HCT116 (cell line): ENCODE measurements around the gene ANKRD13C. TPM values are rescaled to one million over a fixed set of nuclear protein-coding genes. Genes with fewer than 3 reads are reported as not detected.

Experiments used
- ATAC-seq: fragments of 200-7000 bp; cut with Tn5 transposase; 2 replicates; pipeline ENCODE4 v1.9.1; 2020; ENCODE audit warnings: mild to moderate bottlenecking, moderate library complexity
- BruUV-seq: library from RNA; stranded (reverse); fragments of 400-500 nt; replicated peaks from 2 replicates; lab custom pipeline; 2021; lab: Mats Ljungman, UMichigan
- CTCF ChIA-PET: fragments of 300-600 bp; sonication (Branson Sonifier 250); formaldehyde crosslinking; loops from one replicate; lab custom pipeline; 2021; ENCODE audit warnings: antibody characterized with exemption; lab: Charles Lee
- POLR2A ChIA-PET: fragments of 300-600, 350-600 bp; sonication (Branson Sonifier 250); formaldehyde crosslinking; loops from one replicate; lab custom pipeline; 2021; ENCODE audit warnings: antibody characterized with exemption; lab: Charles Lee
- RAD21 ChIA-PET, 2 experiments: fragments of 300-600 bp; sonication (Branson Sonifier 250); formaldehyde crosslinking; loops; one replicate each; lab custom pipeline; 2023; ENCODE audit warnings: low total read pairs in 2 of 2; ENCODE audit not compliant: uncharacterized antibody in 2 of 2, unreplicated experiment in 2 of 2, low non-redundant PET in 1 of 2; lab: Charles Lee
- DNase-seq: peaks from one replicate; pipeline ENCODE4 v3.0.0-alpha.2; 2010; ENCODE audit warnings: low read depth, low spot score
- H2AFZ ChIP-seq: fragments of 200-600 bp; shearing (Covaris generic), sonication (generic); 2 replicates; pipeline ENCODE4 v1.6.1; 2017; ENCODE audit warnings: low read depth, mixed run types, mixed read lengths, antibody characterized with exemption, low read length; ENCODE audit not compliant: poor library complexity, severe bottlenecking
- H3K27ac ChIP-seq: 2 replicates; pipeline ENCODE4 v1.5.1; 2012; ENCODE audit warnings: low read depth, low read length
- H3K27me3 ChIP-seq: fragments of 200-600 bp; sonication (generic); 2 replicates; pipeline ENCODE4 v1.6.1; 2016; ENCODE audit warnings: mixed run types, low read length, mixed read lengths; ENCODE audit not compliant: insufficient read depth
- H3K36me3 ChIP-seq, 2 experiments: fragments of 200-500 bp in 1 of 2; fragments of 200-600 bp in 1 of 2; sonication (Bioruptor generic) in 1 of 2; sonication (generic) in 1 of 2; 2 replicates each; pipeline versions ENCODE4 v1.5.1 to v1.6.1; 2014 to 2016; ENCODE audit warnings: low read length in 2 of 2, inconsistent platforms in 1 of 2, mixed read lengths in 1 of 2, mixed run types in 1 of 2; ENCODE audit not compliant: insufficient read depth in 2 of 2, control insufficient read depth in 1 of 2
- H3K4me1 ChIP-seq, 2 experiments: fragments of 200-600 bp in 1 of 2; sonication (generic) in 1 of 2; 2 replicates each; pipeline versions ENCODE4 v1.5.1 to v1.6.1; 2012 to 2017; ENCODE audit warnings: low read length in 2 of 2, inconsistent platforms in 1 of 2, mild to moderate bottlenecking in 1 of 2, mixed read lengths in 1 of 2, mixed run types in 1 of 2, moderate library complexity in 1 of 2; ENCODE audit not compliant: insufficient read depth in 2 of 2, control insufficient read depth in 1 of 2
- H3K4me2 ChIP-seq: fragments of 200-600 bp; sonication (generic); 2 replicates; pipeline ENCODE4 v1.6.1; 2017; ENCODE audit warnings: mixed run types, low read length, mixed read lengths
- H3K4me3 ChIP-seq, 2 experiments: fragments of 200-600 bp in 1 of 2; sonication (generic) in 1 of 2; replicated peaks in 1 of 2; 2 replicates each; pipeline ENCODE4 v1.5.1; 2011 to 2016; ENCODE audit warnings: low read length in 2 of 2, control low read depth in 1 of 2, low read depth in 1 of 2, mild to moderate bottlenecking in 1 of 2, mixed read lengths in 1 of 2, mixed run types in 1 of 2
- H3K79me2 ChIP-seq: fragments of 200-600 bp; sonication (generic); 2 replicates; pipeline ENCODE4 v1.6.1; 2017; ENCODE audit warnings: mild to moderate bottlenecking, mixed run types, low read length, moderate library complexity, mixed read lengths; ENCODE audit not compliant: insufficient read depth
- H3K9ac ChIP-seq: fragments of 200-600 bp; sonication (generic); 2 replicates; pipeline ENCODE4 v1.6.1; 2016; ENCODE audit warnings: low read length, mixed read lengths
- H3K9me2 ChIP-seq: fragments of 200-600 bp; sonication (generic), shearing (Covaris generic); 2 replicates; pipeline ENCODE4 v1.6.1; 2017; ENCODE audit warnings: mixed run types, mild to moderate bottlenecking, moderate library complexity; ENCODE audit not compliant: insufficient read depth
- H3K9me3 ChIP-seq, 2 experiments: fragments of 200-500 bp in 1 of 2; fragments of 200-600 bp in 1 of 2; sonication (Bioruptor generic) in 1 of 2; sonication (generic) in 1 of 2; 2 replicates each; pipeline ENCODE4 v1.6.1; 2014 to 2017; ENCODE audit warnings: low read length in 2 of 2, mixed read lengths in 2 of 2, inconsistent platforms in 1 of 2, low read depth in 1 of 2, mild to moderate bottlenecking in 1 of 2, mixed run types in 1 of 2, moderate library complexity in 1 of 2; ENCODE audit not compliant: control insufficient read depth in 1 of 2, insufficient read depth in 1 of 2
- H4K20me1 ChIP-seq: fragments of 200-600 bp; sonication (generic), shearing (Covaris generic); 2 replicates; pipeline ENCODE4 v1.6.1; 2017; ENCODE audit warnings: mixed run types, mild to moderate bottlenecking, moderate library complexity; ENCODE audit not compliant: insufficient read depth
- CBX3 ChIP-seq: IDR thresholded peaks from 2 replicates; pipeline ENCODE4 v1.6.1; 2012; ENCODE audit warnings: low read depth
- CTCF ChIP-seq, 3 experiments: fragments of 200-600 bp in 1 of 3; sonication (generic) in 1 of 3; IDR thresholded peaks in 2 of 3; conservative IDR thresholded peaks in 1 of 3; 2 replicates each; pipeline ENCODE4 v1.5.1; 2012 to 2017; ENCODE audit warnings: low read depth in 2 of 3, low read length in 2 of 3, antibody characterized with exemption in 1 of 3, borderline replicate concordance in 1 of 3, control low read depth in 1 of 3, mild to moderate bottlenecking in 1 of 3, mixed read lengths in 1 of 3, mixed run types in 1 of 3, moderate library complexity in 1 of 3; ENCODE audit not compliant: insufficient read depth in 1 of 3
- ELF1 ChIP-seq: IDR thresholded peaks from 2 replicates; pipeline ENCODE4 v1.6.1; 2012; ENCODE audit warnings: low read depth, borderline replicate concordance
- EZH2 ChIP-seq: fragments of 200-600 bp; sonication (generic); IDR thresholded peaks from 2 replicates; pipeline ENCODE4 v1.6.1; 2017; ENCODE audit warnings: antibody characterized with exemption, mixed run types
- FOSL1 ChIP-seq: IDR thresholded peaks from 2 replicates; pipeline ENCODE4 v1.6.1; 2012; ENCODE audit warnings: low read depth
- JUND ChIP-seq: IDR thresholded peaks from 2 replicates; pipeline ENCODE4 v1.6.1; 2012
- POLR2A ChIP-seq: IDR thresholded peaks from 2 replicates; pipeline ENCODE4 v1.7.0; 2011; ENCODE audit warnings: borderline replicate concordance; ENCODE audit not compliant: insufficient read depth, insufficient read length; ENCODE audit errors: extremely low read depth
- RAD21 ChIP-seq: IDR thresholded peaks from 2 replicates; pipeline ENCODE4 v1.6.1; 2012; ENCODE audit warnings: low read depth, mild to moderate bottlenecking
- REST ChIP-seq: IDR thresholded peaks from 2 replicates; pipeline ENCODE4 v1.6.1; 2012; ENCODE audit warnings: low read depth
- SIN3A ChIP-seq: IDR thresholded peaks from 2 replicates; pipeline ENCODE4 v1.6.1; 2012; ENCODE audit warnings: low read depth
- SP1 ChIP-seq: IDR thresholded peaks from 2 replicates; pipeline ENCODE4 v1.6.1; 2012; ENCODE audit warnings: low read depth
- SRF ChIP-seq: IDR thresholded peaks from 2 replicates; pipeline ENCODE4 v1.6.1; 2012; ENCODE audit warnings: low read depth
- YY1 ChIP-seq: IDR thresholded peaks from 2 replicates; pipeline ENCODE4 v1.6.1; 2011; ENCODE audit warnings: low read length, low read depth, moderate library complexity, mild to moderate bottlenecking; ENCODE audit not compliant: insufficient replicate concordance; ENCODE audit errors: extremely low read depth
- ZBTB33 ChIP-seq: IDR thresholded peaks from 2 replicates; pipeline ENCODE4 v1.6.1; 2011; ENCODE audit warnings: mild to moderate bottlenecking, low read length, moderate library complexity; ENCODE audit not compliant: insufficient replicate concordance; ENCODE audit errors: extremely low read depth
- ZFX ChIP-seq: fragments of 450-650 bp; IDR thresholded peaks from 2 replicates; pipeline ENCODE4 v1.6.1; 2017
- ZNF274 ChIP-seq: fragments of 200-500 bp; sonication (Bioruptor generic); IDR thresholded peaks from 2 replicates; pipeline ENCODE4 v1.6.1; 2014; ENCODE audit warnings: mild to moderate bottlenecking, low read depth, low read length, inconsistent platforms
- intact Hi-C: fragments of 100-400 bp; cut with micrococcal nuclease; formaldehyde crosslinking; loops from 2 replicates; pipeline ENCODE4 v1.10.0; 2022
- total RNA-seq: library from RNA; stranded (reverse); gene quantifications from one replicate; pipeline ENCODE4 v1.2.1, GENCODE V29; 2021; ENCODE audit not compliant: unreplicated experiment

ANKRD13C gene
- total RNA-seq, 1 experiment from 2014 or later = 21.1 TPM

- Histone ChIP-seq H3K27me3 (no peaks in the 10 kb centered on the region), H3K9me3 (no peaks in the 10 kb centered on the region), H2AFZ (no peak overlapping the region), H3K9me2 (no peaks in the 10 kb centered on the region), H3K9ac (no peak overlapping the region), H3K36me3 (peaks cover 0 to 5% of the 10 kb centered on the region in 2 experiments; a peak in 3 of 4 replicates), H3K27ac (no peak overlapping the region), H3K4me2 (no peak overlapping the region), H3K4me3 (no peak overlapping the region), H4K20me1 (no peaks in the 10 kb centered on the region; the same call in 1 of the 2 replicates), H3K4me1 (peaks cover 7 to 8% of the 10 kb centered on the region in 2 experiments; a peak in 3 of 4 replicates), H3K79me2 (peaks cover 100% of the 10 kb centered on the region)
- intact Hi-C loops = no loop called here
- no peak for ATAC-seq
- TF ChIP-seq CBX3 = no peak
- no peak for TF ChIP-seq SRF
- TF ChIP-seq ZFX = no peak
- TF ChIP-seq REST = no peak
- TF ChIP-seq CTCF (IDR thresholded peaks at IDR 0.05 in 2 of 3, conservative IDR thresholded peaks at IDR 0.05 in 1 of 3; ENCODE audit: borderline replicate concordance in 1 of 3, insufficient read depth in 1 of 3, low read depth in 2 of 3, low read length in 2 of 3) = no peak
- TF ChIP-seq YY1 = no peak
- TF ChIP-seq EZH2 = no peak
- TF ChIP-seq ZBTB33 = no peak
- TF ChIP-seq JUND = no peak
- TF ChIP-seq FOSL1 = no peak
- no peak for TF ChIP-seq ZNF274
- no peak for TF ChIP-seq SP1
- TF ChIP-seq ELF1 = no peak
- no peak for TF ChIP-seq RAD21
- TF ChIP-seq SIN3A = no peak
- TF ChIP-seq POLR2A = no peak
- CTCF ChIA-PET = no interaction called here
- BruUV-seq = no TSS peak
- no peak for DNase-seq
- POLR2A ChIA-PET = no interaction called here
- RAD21 ChIA-PET = no interaction called here
Observed at GRCh38 chr1:70211541-70211940, 143.0 kb downstream of the ANKRD13C start.
